Measurements from ENCODE around the gene TTLL3. TPM values are rescaled to one million over a fixed set of nuclear protein-coding genes. Genes with fewer than 3 reads are reported as not detected.

Gene TTLL3
- polyA plus RNA-seq, 1 of the 3 experiments (the other 2 are of a cell fraction), result 41.6 TPM

DNA sequence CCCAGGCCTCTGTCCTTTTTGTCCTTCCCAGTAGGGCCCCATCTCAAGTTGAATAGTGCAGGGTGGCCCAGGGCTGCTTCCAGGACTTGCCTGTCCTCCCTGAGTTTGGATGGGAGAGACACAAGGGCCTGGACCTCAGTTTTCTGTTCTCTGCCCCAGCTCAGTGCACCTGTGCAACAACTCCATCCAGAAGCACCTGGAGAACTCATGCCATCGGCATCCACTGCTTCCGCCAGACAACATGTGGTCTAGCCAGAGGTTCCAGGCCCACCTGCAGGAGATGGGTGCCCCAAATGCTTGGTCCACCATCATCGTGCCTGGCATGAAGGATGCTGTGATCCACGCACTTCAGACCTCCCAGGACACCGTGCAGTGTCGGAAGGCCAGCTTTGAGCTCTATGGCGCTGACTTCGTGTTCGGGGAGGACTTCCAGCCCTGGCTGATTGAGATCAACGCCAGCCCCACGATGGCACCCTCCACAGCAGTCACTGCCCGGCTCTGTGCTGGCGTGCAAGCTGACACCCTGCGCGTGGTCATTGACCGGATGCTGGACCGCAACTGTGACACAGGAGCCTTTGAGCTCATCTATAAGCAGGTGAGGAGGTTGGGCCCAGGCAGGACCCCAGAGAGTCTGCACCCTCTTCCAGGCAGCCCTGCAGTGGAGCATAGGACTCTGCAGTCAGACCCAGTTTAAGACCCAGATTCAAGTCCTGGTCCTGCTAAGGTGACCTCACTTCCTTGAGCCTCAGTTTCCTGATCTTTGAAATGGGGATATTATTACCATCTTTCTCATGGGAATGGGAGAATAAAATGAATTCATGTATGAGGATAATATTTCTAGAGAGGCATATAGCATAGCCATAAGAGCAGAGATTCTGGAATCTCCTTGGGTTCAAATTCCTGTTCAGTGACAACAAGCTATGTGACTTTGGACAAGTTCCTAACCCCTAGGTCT is 19.0 kb downstream of the TTLL3 start (continued):
- TF ChIP-seq CTCF (IDR thresholded peaks at IDR 0.05) (no peak), POLR2AphosphoS5 (IDR thresholded peaks at IDR 0.05; ENCODE audit: low read depth, low read length) (no peak), ZBTB33 (IDR thresholded peaks at IDR 0.05; ENCODE audit: borderline replicate concordance, low read depth) (no peak), NFIC (IDR thresholded peaks at IDR 0.05; ENCODE audit: borderline replicate concordance) (no peak), EZH2phosphoT487 (IDR thresholded peaks at IDR 0.05; ENCODE audit: borderline replicate concordance, low read depth) (no peak)
- TF ChIP-seq, protein P1, sequence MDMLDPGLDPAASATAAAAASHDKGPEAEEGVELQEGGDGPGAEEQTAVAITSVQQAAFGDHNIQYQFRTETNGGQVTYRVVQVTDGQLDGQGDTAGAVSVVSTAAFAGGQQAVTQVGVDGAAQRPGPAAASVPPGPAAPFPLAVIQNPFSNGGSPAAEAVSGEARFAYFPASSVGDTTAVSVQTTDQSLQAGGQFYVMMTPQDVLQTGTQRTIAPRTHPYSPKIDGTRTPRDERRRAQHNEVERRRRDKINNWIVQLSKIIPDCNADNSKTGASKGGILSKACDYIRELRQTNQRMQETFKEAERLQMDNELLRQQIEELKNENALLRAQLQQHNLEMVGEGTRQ (IDR thresholded peaks at IDR 0.05; ENCODE audit: borderline replicate concordance, low read depth, low read length), result no peak

DNA sequence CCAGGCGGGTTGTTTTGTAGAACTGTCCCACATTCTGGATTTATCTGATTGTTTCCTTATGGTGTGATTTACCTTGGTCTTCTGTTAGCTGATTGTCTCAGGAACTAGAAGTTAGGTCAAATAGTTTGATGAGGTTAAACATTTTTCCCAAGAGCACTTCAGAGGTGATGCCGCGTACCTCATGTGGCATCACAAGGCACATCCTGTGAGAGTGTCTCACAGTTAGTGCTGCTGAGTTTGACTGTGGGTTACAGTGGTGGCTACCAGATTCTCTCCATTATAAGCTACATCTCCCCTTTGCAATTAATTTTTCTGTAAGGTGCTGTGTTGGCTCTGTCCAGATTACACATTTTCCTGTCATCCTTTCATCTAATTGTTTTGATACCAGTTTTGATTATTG is 21.2 kb downstream of the TTLL3 start:
- Histone ChIP-seq H3K9ac (no peak overlapping the region), H2AFZ (ENCODE audit: low read depth) (no peak overlapping the region), H3K27ac (ENCODE audit: low read depth in 2 of 2, low read length in 1 of 2) (no peak overlapping the region), H3K27me3 (ENCODE audit: insufficient read depth) (no peaks in the 10 kb centered on the region), H3K79me2 (ENCODE audit: insufficient read depth) (no peaks in the 10 kb centered on the region), H3K9me2 (no peaks in the 10 kb centered on the region), H4K20me1 (ENCODE audit: insufficient read depth) (no peaks in the 10 kb centered on the region), H3K4me3 (ENCODE audit: low read depth in 2 of 2, low read length in 1 of 2) (no peak overlapping the region), H3K9me3 (no peaks in the 10 kb centered on the region), H3K4me1 (ENCODE audit: control insufficient read depth in 1 of 2, insufficient read depth in 2 of 2, low read depth in 1 of 2, low read length in 1 of 2) (no peaks in the 10 kb centered on the region), H3K4me2 (no peak overlapping the region), H3K36me3 (replicated peaks in 1 of 2; ENCODE audit: control insufficient read depth in 1 of 2, insufficient read depth in 2 of 2, low read length in 1 of 2) (peaks cover 11 to 18% of the 10 kb centered on the region in 2 experiments), H3F3A (replicated peaks; ENCODE audit: insufficient read depth) (no peaks in the 10 kb centered on the region)
- no peak for TF ChIP-seq JUND (IDR thresholded peaks at IDR 0.05)
- no peak for TF ChIP-seq CTCF (IDR thresholded peaks at IDR 0.05)
- TF ChIP-seq POLR2AphosphoS5 (IDR thresholded peaks at IDR 0.05; ENCODE audit: low read depth, low read length), result no peak
- no peak for TF ChIP-seq USF1 (IDR thresholded peaks at IDR 0.05; ENCODE audit: borderline replicate concordance, low read depth)
- no peak for TF ChIP-seq SMC3 (IDR thresholded peaks at IDR 0.05; ENCODE audit: low read depth, low read length)
- TF ChIP-seq TAF1 (IDR thresholded peaks at IDR 0.05; ENCODE audit: borderline replicate concordance, low read depth, low read length), result no peak
- no peak for TF ChIP-seq SIN3A (IDR thresholded peaks at IDR 0.05; ENCODE audit: borderline replicate concordance, low read depth, low read length)
- TF ChIP-seq, protein P2, sequence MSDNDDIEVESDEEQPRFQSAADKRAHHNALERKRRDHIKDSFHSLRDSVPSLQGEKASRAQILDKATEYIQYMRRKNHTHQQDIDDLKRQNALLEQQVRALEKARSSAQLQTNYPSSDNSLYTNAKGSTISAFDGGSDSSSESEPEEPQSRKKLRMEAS (IDR thresholded peaks at IDR 0.05; ENCODE audit: low read depth), result no peak
- TF ChIP-seq TEAD4 (IDR thresholded peaks at IDR 0.05; ENCODE audit: borderline replicate concordance, insufficient read depth), result no peak
- ChIA-PET CTCF (interaction anchor here (1.7 kb wide), 1 partner anchor 18 kb away, joined by 5 read pairs; no protein-coding TSS in a partner anchor), POLR2A (no interaction called here)
- DNase-seq, result no peak
- 92% methylated on average over 3 of the region's 3 CpGs for WGBS (ENCODE audit: low lambda C conversion rate)
